ENCODE results near the gene KLHL25. TPM values are rescaled to one million over a fixed set of nuclear protein-coding genes. Genes with fewer than 3 reads are reported as not detected.

KLHL25 gene
- total RNA-seq, 1 experiment from 2014 or later = 11.5 TPM

DNA sequence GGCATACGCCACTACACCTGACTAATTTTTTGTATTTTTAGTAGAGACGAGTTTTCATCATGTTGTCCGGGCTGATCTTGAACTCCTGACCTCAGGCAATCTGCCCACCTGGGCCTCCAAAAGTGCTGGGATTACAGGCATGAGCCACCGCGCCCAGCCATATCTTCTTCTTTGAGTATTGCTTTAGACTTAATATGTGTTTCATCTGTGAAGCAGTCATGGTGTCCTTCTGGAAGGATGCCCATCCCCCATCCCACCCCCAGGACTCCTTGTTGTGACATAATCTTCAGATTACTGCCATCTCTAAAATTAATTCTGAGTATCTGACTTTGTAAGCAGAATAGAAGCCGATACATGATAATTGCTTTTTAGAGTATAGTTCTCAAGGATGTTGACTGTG is 57.7 kb downstream of the KLHL25 start:
- no peak for TF ChIP-seq EZH2 (IDR thresholded peaks at IDR 0.05; ENCODE audit: borderline replicate concordance, low read depth, low read length, poor library complexity, severe bottlenecking)
- no peak for TF ChIP-seq CTCF (conservative IDR thresholded peaks at IDR 0.05; ENCODE audit: low read depth, low read length)
- no TSS peak for BruUV-seq (replicated peaks)
- DNase-seq (ENCODE audit: low spot score) = no peak
- no peak overlapping the region for H3K4me3 ChIP-seq (ENCODE audit: low read depth, low read length, poor library complexity, severe bottlenecking)
- ChIA-PET POLR2A (ENCODE audit: low non-redundant PET) (no interaction called here), CTCF (no interaction called here)
- intact Hi-C loops (cut with micrococcal nuclease; ENCODE audit: unreplicated experiment) = no loop called here
- H3K27ac ChIP-seq (ENCODE audit: low read depth, low read length, poor library complexity, severe bottlenecking) = no peak overlapping the region
- no peaks in the 10 kb centered on the region for H3K27me3 ChIP-seq (replicated peaks; ENCODE audit: insufficient read depth, low read depth, low read length, poor library complexity)
- H3K4me1 ChIP-seq (ENCODE audit: insufficient read depth, low read length, poor library complexity, severe bottlenecking) = no peaks in the 10 kb centered on the region
- H3K36me3 ChIP-seq (ENCODE audit: insufficient read depth, low read length, poor library complexity, severe bottlenecking) = peaks cover 39% of the 10 kb centered on the region
- H3K9me3 ChIP-seq (ENCODE audit: low read depth, low read length, poor library complexity, severe bottlenecking) = peaks cover 12% of the 10 kb centered on the region

DNA sequence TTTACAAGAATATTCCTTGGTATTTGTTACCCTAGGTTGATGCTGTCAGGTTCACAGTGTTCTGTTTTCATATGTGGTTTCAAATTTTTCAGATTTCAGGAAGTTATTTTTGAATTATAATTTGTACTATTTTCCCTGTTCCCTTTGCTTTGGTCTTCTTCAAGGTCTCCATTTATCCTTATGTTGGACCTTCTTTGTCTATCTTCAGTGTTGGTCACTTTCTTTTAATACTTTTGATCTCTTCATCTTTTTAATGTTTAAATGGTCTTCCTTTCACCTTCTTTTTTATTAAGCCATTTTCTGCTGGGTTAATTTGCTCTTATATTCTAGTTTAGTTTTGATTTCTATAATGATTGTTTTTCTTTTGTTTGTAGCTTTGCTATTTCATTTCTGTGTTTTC is 61.3 kb downstream of the KLHL25 start:
- H3K36me3 ChIP-seq (ENCODE audit: insufficient read depth, low read length, poor library complexity, severe bottlenecking) = peaks cover 38% of the 10 kb centered on the region
- CTCF ChIA-PET = no interaction called here
- peaks cover 12% of the 10 kb centered on the region for H3K9me3 ChIP-seq (ENCODE audit: low read depth, low read length, poor library complexity, severe bottlenecking)
- no peaks in the 10 kb centered on the region for H3K27me3 ChIP-seq (replicated peaks; ENCODE audit: insufficient read depth, low read depth, low read length, poor library complexity)
- no peak overlapping the region for H3K27ac ChIP-seq (ENCODE audit: low read depth, low read length, poor library complexity, severe bottlenecking)
- no peaks in the 10 kb centered on the region for H3K4me1 ChIP-seq (ENCODE audit: insufficient read depth, low read length, poor library complexity, severe bottlenecking)
- intact Hi-C loops (cut with micrococcal nuclease; ENCODE audit: unreplicated experiment) = loop anchor here (5.0 kb wide), 1 partner anchor 436 kb away; no protein-coding TSS in a partner anchor
- TF ChIP-seq EZH2 (IDR thresholded peaks at IDR 0.05; ENCODE audit: borderline replicate concordance, low read depth, low read length, poor library complexity, severe bottlenecking) (no peak), CTCF (conservative IDR thresholded peaks at IDR 0.05; ENCODE audit: low read depth, low read length) (no peak)
- DNase-seq (ENCODE audit: low spot score) = no peak
- POLR2A ChIA-PET (ENCODE audit: low non-redundant PET) = no interaction called here
- H3K4me3 ChIP-seq (ENCODE audit: low read depth, low read length, poor library complexity, severe bottlenecking) = no peak overlapping the region
- no TSS peak for BruUV-seq (replicated peaks)

- peak; percentile 75 for DNase-seq (ENCODE audit: low spot score)
- Histone ChIP-seq H3K4me3 (ENCODE audit: low read depth, low read length, poor library complexity, severe bottlenecking) (no peak overlapping the region), H3K9me3 (ENCODE audit: low read depth, low read length, poor library complexity, severe bottlenecking) (peaks cover 12% of the 10 kb centered on the region), H3K36me3 (ENCODE audit: insufficient read depth, low read length, poor library complexity, severe bottlenecking) (peaks cover 43% of the 10 kb centered on the region), H3K27me3 (replicated peaks; ENCODE audit: insufficient read depth, low read depth, low read length, poor library complexity) (no peaks in the 10 kb centered on the region), H3K27ac (ENCODE audit: low read depth, low read length, poor library complexity, severe bottlenecking) (no peak overlapping the region), H3K4me1 (ENCODE audit: insufficient read depth, low read length, poor library complexity, severe bottlenecking) (no peaks in the 10 kb centered on the region)
- CTCF ChIA-PET = interaction anchor here (0.6 to 1.1 kb wide), 3 partner anchors 110 to 434 kb away, joined by 4 read pairs; no protein-coding TSS in a partner anchor
- TF ChIP-seq EZH2 (IDR thresholded peaks at IDR 0.05; ENCODE audit: borderline replicate concordance, low read depth, low read length, poor library complexity, severe bottlenecking) (no peak), CTCF (conservative IDR thresholded peaks at IDR 0.05; ENCODE audit: low read depth, low read length) (peak; percentile 74)
- intact Hi-C loops (cut with micrococcal nuclease; ENCODE audit: unreplicated experiment) = loop anchor here (1.0 to 5.0 kb wide), 2 partner anchors 110 to 433 kb away; no protein-coding TSS in a partner anchor
- POLR2A ChIA-PET (ENCODE audit: low non-redundant PET) = no interaction called here
- BruUV-seq (replicated peaks) = no TSS peak
Observed at GRCh38 chr15:85730001-85730820, 64.5 kb downstream of the KLHL25 start.
